Fibroblast of gingiva (primary cell): ENCODE results near the gene AOAH.

Source experiments
- DNase-seq: peaks from one replicate; pipeline ENCODE4 v3.0.0-alpha.2; 2011; ENCODE audit warnings: low read depth

Gene AOAH

GRCh38 chr7:36691983-36692382, 32.3 kb downstream of the AOAH start:
- DNase-seq = no peak

GRCh38 chr7:36690514-36691187, 33.6 kb downstream of the AOAH start:
- DNase-seq = no peak

- no peak for DNase-seq
These were observed 34.3 kb downstream of the AOAH start for GRCh38 chr7:36690041-36690440.

GRCh38 chr7:36686499-36686898, 37.8 kb downstream of the AOAH start:
- DNase-seq = no peak

GRCh38 chr7:36684954-36685353, 39.3 kb downstream of the AOAH start:
- DNase-seq = no peak

GRCh38 chr7:36683695-36684357, 40.5 kb downstream of the AOAH start:
- DNase-seq = no peak

GRCh38 chr7:36683111-36683510, 41.2 kb downstream of the AOAH start:
- DNase-seq = no peak

- DNase-seq = no peak
These were observed 42.2 kb downstream of the AOAH start for GRCh38 chr7:36682102-36682501.

GRCh38 chr7:36677769-36678437, 46.4 kb downstream of the AOAH start:
- no peak for DNase-seq

GRCh38 chr7:36673703-36674102, 50.6 kb downstream of the AOAH start:
- DNase-seq = no peak

- no peak for DNase-seq
These were observed 52.9 kb downstream of the AOAH start for GRCh38 chr7:36671432-36671829.

- DNase-seq = peak; percentile 49
These were observed 53.5 kb downstream of the AOAH start for GRCh38 chr7:36670585-36671431.

- DNase-seq = no peak
These were observed 55.5 kb downstream of the AOAH start for GRCh38 chr7:36668750-36669149.

- no peak for DNase-seq
These were observed 56.2 kb downstream of the AOAH start for GRCh38 chr7:36668080-36668479.

- no peak for DNase-seq
These were observed 57.1 kb downstream of the AOAH start for GRCh38 chr7:36667007-36667745.

- peak; percentile 38 for DNase-seq
These were observed 60.8 kb downstream of the AOAH start for GRCh38 chr7:36663481-36663880.

GRCh38 chr7:36661135-36661840, 63.0 kb downstream of the AOAH start:
- DNase-seq = no peak

GRCh38 chr7:36659638-36660341, 64.5 kb downstream of the AOAH start:
- DNase-seq = no peak

GRCh38 chr7:36659172-36659516, 65.2 kb downstream of the AOAH start:
- peak; percentile 83 for DNase-seq

GRCh38 chr7:36658335-36659171, 65.7 kb downstream of the AOAH start:
- peak; percentile 78 for DNase-seq
